Measurements from ENCODE around the gene ICAM5.
"Not testable (repeated sequence)": the region's sequence is repeated elsewhere in the genome, so short reads cannot be mapped to it uniquely, and the experiment has no call there.

Gene ICAM5

GRCh38 chr19:10274589-10274988, 15.2 kb upstream of the ICAM5 start:
- no peak for TF ChIP-seq CTCF (conservative IDR thresholded peaks at IDR 0.05)
- H3K27ac ChIP-seq: no peak overlapping the region

GRCh38 chr19:10277795-10278589, 11.8 kb upstream of the ICAM5 start:
- H3K27ac ChIP-seq: no peak overlapping the region
- TF ChIP-seq CTCF (conservative IDR thresholded peaks at IDR 0.05): no peak

GRCh38 chr19:10278935-10279334, 10.8 kb upstream of the ICAM5 start:
- no peak overlapping the region for H3K27ac ChIP-seq
- no peak for TF ChIP-seq CTCF (conservative IDR thresholded peaks at IDR 0.05)

- TF ChIP-seq CTCF (conservative IDR thresholded peaks at IDR 0.05): no peak
Measured at GRCh38 chr19:10279737-10280442, 9.9 kb upstream of the ICAM5 start.

GRCh38 chr19:10282043-10282442, 7.7 kb upstream of the ICAM5 start:
- not testable (repeated sequence) for H3K27ac ChIP-seq

More at GRCh38 chr19:10279737-10280442, 9.9 kb upstream of the ICAM5 start:
- no peak overlapping the region for H3K27ac ChIP-seq

- H3K27ac ChIP-seq: no peak overlapping the region
- no peak for TF ChIP-seq CTCF (conservative IDR thresholded peaks at IDR 0.05)
Measured at GRCh38 chr19:10283301-10284064, 6.3 kb upstream of the ICAM5 start.

- no peak for TF ChIP-seq CTCF (conservative IDR thresholded peaks at IDR 0.05)
- no peak overlapping the region for H3K27ac ChIP-seq
Measured at GRCh38 chr19:10284065-10284959, 5.4 kb upstream of the ICAM5 start.

Measured in VCaP (cell line).